ENCODE results near the gene APEH.

DNA sequence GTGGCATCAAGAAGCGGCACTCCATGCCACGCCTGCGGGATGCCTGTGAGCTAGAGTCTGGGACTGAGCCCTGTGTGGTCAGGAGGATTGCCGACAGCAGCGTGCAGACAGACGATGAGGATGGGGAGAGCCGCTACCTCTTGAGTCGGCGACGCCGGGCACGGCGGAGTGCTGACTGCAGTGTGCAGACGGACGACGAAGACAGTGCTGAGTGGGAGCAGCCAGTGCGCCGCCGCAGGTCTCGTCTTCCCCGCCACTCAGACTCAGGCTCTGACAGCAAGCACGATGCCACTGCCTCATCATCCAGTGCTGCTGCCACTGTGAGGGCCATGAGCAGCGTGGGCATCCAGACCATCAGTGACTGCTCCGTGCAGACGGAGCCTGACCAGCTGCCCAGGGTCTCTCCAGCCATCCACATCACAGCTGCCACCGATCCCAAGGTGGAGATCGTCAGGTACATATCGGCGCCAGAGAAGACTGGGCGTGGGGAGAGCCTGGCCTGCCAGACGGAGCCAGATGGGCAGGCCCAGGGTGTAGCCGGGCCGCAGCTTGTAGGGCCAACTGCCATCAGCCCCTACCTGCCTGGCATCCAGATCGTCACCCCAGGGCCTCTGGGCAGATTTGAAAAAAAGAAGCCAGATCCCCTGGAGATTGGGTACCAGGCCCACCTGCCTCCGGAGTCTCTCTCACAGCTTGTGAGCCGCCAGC lies 16.8 kb upstream of the APEH start:
- no peak for TF ChIP-seq EZH2 (IDR thresholded peaks at IDR 0.05; ENCODE audit: borderline replicate concordance, insufficient read depth, low read length, poor library complexity, severe bottlenecking)
- no peak for TF ChIP-seq REST (IDR thresholded peaks at IDR 0.05; ENCODE audit: borderline replicate concordance)
- no peak for TF ChIP-seq CTCF (IDR thresholded peaks at IDR 0.05; ENCODE audit: poor library complexity, severe bottlenecking)

Data from neural cell (in vitro differentiated cells).